A172 (cell line): ENCODE data around the gene ABTB2. TPM values are rescaled to one million over a fixed set of nuclear protein-coding genes. Genes with fewer than 3 reads are reported as not detected.

ENCODE experiments used
- DNase-seq: peaks from one replicate; pipeline ENCODE4 v3.0.0-alpha.2; 2015; ENCODE audit warnings: low spot score
- total RNA-seq: library from RNA; depleted of rRNA; stranded (reverse); fragments of >200 nt; shearing (Covaris generic); gene quantifications from 2 replicates; pipeline ENCODE4 v1.2.3, GENCODE V29; 2014

Gene ABTB2
- total RNA-seq, 1 experiment from 2014 or later: 0.93 TPM

DNA sequence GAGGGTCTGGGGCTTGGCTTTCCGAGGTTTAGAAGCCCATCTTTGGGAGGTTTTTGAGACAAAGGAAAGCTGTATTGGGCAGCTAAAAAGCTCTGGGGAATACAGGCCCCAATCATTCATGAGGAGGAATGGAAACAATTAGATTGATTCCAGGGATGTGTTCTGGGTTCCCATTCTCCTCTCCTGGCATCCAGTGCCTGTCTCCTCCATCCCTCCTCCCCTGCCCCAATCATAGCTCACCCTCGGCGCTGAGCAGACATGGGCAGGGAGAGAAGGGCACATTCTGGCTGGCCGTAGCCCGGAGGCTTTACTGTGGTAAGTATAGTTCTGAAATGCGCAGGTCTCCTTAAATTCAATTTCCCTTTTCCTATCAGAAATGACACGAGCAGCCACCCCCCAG, 42.4 kb downstream of the ABTB2 start:
- DNase-seq: no peak

DNA sequence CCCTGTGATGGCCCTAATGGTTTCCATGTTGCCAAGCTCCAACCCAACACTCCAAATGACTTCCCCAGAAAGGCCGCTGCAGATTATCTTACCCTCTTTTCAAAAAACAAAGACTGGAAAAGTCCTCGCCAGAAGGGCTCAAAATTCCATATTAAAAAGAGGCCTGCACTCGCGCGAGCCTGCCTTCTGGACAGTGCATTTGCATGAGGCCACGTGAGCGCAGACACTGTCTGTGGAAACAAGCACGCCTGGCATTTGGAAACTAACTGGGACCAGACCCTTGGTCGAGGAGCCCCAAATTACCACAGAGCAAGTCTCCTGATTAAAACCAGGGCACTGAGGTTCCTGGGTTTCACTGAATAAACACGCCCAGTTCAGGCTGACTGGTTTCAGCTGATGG, 42.9 kb downstream of the ABTB2 start:
- DNase-seq: no peak

DNA sequence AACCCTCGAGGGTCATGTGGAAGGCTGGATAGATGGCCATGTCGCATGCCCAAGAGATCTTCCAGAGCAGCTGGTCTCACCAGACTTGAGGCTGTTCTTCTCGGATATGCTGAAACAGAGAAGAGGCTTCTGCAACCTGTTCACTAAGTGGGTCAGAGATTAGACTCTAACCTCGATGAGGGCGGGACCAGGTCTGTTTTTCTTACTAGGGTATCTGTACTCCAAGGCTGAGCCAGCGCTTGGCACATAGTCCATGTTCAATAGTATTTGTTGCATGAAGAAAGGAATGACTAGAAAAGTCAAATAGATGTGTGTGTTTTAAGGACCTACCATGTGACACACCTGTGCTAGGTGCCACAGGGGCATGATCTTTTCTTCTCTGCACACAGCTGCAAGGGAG, 43.6 kb downstream of the ABTB2 start:
- DNase-seq: no peak

DNA sequence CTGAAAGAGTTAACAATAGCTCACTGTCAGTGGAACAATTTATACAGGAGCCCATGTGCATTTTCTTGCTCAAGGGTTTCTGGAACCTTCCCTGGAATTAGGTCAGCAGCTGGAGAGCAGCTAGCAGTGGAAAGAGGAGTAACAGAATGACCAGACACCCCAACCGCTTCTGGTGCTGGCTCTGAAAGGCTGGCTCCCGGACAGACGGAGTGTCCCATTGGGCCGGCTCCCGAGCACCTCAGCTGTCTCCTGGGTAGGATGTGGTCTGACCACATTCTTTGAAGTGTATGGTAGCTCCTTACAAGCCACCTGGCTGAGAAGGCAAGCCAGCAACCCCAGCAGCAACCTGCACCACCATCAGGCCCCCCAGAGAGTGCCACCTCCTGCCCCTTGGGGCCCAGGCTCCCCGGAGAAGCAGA, 44.7 kb downstream of the ABTB2 start:
- DNase-seq: no peak

DNA sequence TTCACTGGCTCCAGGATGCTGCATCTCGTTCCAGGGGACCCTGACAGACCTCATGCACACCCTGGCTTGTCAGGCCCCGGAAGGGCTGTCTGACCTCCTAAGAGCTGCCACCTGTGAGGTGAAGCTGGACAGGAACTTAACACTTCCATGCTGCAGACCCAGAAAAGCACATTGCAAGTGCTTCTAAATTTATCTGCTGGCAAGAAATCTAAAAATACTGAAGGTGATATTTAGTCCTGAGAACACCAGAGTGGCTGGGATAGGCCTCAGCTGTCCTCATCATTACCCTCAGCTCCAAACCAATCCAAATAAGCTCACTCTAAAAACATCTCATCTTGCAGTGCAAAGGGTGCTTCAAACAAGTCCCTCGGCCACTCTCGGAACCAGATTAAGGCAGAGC, 46.7 kb downstream of the ABTB2 start:
- no peak for DNase-seq

DNA sequence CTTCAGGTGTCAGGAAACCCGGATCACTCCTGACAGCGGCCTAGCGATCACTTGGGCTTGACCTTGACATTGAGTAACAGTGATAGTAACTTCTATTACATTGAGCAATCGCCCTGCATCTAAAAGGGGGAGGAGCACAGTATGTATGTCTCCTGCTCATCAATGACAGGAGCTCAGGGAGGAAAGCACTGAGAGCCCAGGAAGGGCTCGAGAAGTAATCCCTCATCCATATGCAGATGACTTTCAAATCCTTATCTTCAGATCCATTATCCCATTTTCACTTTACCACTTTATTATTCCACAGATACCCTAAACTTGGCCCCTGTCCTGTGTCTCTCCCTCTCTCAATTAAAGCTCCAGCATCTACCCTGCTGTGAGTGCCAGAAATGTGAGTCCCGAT, 47.8 kb downstream of the ABTB2 start:
- no peak for DNase-seq

DNA sequence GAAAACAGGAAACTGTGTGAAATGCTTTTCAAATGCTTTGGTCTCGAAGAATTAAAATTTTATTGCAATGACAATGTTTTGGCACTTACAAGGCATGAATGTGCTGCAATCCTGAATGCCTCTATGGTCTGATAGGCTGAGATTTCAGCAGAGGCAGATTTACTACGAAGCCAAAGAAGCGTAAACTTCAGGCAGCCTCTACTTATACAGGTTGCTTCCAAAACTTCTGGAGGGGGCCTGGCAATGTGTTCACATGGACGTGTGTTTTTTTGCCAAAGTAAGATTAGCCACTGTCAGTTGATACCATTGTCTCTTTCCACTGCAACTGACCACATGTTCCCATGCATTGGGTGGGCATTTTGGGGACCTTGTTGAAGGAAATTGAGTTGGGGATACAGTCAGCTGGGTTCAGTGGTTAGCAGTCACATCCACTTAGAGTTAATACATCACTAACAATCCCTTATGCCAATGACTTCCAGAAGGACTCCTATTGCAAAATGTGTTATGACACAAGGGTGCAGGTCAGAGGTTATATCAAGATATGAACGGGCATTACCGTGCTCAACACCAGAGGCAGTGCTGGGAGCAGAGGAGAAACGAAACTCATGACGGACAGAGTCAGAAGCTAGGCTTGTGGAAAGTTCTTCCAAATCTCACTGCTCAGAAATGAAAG, 48.8 kb downstream of the ABTB2 start:
- no peak for DNase-seq

DNA sequence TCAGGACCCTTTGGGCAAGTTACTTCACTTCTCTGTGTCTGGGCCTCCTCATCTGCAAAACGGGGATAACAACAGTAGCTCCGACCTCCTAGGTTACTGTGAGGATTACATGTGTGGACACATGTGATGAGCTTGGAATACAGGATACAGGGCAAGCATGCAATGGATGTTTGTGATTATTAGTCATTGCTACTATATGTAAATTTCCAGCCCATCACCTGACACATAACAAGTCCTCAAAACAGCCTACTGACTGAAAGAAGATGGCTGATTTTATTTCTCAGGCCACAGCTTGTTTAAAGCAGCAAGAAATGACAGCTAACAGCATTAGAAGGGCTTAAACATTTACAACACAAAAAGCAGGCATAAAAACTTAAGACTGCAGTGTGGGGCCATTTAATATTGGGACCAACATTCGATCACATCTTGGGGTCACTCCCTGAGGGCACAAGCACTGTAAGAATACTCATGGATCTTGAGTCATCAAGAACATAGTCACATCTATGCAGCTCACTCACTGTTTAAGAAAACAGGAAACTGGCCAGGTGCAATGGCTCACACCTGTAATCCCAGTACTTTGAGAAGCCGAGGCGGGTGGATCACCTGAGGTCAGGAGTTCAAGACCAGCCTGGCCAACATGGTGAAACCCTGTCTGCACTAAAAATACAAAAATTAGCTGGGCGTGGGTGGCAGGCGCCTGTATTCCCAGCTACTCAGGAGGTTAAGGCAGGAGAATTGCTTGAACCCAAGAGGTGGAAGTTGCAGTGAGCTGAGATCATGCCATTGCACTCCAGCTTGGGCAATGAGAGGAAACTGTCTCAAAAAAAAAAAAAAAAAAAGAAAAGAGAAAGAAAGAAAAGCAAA, 49.5 kb downstream of the ABTB2 start:
- DNase-seq: no peak

DNA sequence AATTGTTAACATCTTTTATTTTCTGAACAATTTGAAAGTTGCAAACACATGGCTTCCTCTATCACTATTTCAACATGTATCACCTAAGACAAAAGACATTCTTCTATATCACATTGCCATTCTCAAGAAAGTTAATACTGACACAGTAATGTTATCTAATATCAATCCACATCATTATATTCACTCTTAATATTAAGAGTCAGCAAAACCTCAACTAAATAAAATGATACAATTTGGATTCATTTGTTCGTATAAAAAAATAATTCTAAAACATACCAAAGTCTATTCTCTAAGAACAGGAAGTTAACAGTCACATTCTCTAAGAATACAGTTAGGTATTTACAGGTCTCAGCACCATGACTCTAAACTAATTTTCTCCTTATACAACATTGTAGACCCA, 52.0 kb downstream of the ABTB2 start:
- DNase-seq: no peak

DNA sequence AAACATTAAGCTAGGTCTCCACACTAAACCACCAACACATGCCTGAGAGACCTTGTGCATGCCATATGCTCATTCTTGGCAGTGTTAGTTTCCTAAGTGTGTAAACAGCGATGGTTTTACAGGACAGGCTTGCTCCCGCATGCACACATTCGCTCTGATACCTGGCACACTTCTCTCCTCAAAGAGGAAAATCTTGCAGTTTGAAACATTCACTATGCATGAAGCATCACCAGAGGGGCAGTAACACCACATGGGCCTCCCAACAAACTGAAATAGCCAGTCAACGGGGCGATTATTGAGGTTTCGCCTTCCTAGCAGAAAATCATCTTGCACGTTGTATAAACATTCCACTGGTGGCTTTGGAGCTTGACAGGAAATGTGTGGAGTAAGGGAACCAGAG, 52.6 kb downstream of the ABTB2 start:
- DNase-seq: no peak

DNA sequence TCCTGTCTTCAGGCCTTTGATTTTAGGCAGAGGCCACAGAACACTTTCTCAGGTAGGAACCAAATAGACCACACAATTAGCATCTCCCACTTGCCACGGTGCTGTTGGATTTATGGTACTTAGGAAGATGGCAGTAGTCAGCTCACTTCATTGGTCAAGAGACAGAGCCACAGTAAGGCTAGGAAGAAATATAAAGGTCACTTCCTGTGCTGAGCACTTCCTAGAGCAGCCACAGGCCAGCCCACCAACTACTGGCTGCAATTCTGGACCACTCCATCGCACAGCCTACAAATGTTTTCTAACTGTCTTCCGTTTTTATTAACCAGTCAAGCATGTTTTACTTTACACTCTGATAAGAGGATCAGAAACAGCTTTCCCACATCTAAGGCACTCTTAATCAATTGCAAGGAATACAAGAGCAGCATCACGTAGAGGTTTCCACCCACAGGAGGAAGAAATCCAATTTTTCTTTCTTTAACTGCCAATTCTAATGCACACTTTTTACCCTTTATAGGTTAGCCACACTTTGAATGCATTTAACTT, 54.7 kb downstream of the ABTB2 start:
- no peak for DNase-seq

DNA sequence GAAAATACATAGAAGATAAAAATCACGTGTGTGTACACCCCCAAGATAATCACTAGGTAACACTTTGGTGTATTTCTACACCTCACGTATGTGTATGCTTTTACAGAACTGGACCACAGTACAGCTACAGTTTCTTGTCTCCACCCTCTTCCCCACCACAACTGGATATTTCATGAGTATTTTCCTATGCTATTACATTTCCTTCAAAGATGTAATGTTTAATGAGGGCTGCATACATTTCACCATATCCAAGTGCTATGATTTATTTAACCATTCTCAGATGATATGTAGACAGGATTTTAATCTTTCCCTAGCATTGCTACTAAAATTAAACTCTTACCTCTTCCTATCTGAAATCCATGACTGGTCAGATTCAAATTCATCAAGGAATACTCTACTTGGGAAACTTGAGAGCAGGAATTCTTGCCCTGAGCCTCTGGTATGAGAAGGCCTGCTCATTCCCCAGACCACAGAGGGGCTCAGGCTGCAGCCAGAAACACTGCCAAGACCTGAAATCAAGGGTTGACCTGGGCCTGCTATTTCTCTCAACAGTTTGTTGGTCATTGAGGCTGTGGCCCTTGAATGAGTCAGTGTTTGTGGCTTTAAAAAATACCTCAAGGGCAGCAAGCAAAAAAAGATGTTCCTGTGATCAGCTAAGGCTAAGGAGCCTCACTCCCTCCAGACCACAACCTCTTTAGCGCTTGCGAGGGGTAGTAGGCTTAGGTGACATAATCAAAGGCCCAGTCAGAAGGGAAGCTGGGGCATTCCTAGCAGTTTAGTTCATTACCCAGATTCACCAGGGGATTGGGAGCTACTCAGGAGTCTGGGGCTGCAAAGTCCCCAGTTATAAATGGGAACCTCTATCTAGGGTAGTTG, 55.5 kb downstream of the ABTB2 start:
- DNase-seq: peak; percentile 96

DNA sequence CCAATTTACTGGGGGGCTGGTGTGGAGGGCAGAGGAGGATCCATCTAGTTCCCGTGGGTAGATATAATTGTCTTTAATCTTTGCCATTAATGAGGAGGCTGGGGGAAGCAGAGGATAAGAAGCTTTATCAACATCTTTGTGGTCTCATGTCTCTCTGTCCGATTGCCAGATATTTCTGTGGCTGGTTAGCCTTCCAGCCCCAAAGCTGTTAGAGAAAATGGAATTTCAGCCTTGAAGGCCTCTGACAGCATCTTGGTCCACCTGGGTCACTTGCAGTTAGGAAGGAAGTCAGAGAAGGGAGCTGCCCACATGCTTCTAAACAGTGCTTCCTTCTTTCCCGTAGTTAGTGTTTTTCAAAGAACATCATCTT, 56.9 kb downstream of the ABTB2 start:
- no peak for DNase-seq

DNA sequence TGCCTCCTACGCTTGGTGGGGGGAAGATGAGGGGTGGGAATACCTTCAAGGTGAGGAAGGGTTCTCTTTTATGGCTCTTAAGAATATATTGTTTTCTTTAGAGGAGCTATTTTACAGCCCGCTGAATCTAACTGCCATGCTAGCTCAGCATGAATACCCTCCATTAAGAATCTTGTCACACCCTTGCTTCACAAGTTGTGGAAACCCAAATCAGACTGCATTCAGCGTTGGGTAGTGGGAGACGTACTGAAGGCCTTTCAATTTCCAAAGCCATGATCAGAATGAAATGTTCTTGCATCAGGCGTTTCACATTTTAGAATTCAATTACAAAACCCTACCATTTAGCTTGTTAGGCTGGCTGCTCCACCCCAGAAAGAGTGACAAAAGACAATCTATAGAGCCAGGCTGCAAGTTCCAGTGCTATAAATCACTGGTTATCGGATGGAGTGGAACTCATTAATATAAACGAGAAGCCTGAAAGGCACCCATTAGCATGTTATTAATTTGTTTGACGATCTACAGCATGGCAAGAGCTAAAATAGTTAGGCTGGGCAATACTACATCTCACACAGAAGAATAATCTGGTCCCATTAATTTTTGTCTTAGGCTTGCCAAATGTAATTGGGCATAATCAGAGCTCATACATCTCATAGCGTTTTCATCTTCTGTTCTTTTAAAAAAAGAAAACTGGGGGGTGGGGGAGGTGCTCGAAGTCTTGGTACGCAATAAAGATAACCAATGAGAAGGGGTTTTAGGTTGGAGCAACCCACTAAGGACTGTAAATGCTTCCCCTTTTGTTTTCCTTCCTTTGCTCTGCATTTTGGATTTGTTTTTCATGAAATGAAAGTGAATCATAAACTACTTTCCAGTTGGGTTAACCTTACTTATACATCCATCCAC, 57.5 kb downstream of the ABTB2 start:
- DNase-seq: no peak

DNA sequence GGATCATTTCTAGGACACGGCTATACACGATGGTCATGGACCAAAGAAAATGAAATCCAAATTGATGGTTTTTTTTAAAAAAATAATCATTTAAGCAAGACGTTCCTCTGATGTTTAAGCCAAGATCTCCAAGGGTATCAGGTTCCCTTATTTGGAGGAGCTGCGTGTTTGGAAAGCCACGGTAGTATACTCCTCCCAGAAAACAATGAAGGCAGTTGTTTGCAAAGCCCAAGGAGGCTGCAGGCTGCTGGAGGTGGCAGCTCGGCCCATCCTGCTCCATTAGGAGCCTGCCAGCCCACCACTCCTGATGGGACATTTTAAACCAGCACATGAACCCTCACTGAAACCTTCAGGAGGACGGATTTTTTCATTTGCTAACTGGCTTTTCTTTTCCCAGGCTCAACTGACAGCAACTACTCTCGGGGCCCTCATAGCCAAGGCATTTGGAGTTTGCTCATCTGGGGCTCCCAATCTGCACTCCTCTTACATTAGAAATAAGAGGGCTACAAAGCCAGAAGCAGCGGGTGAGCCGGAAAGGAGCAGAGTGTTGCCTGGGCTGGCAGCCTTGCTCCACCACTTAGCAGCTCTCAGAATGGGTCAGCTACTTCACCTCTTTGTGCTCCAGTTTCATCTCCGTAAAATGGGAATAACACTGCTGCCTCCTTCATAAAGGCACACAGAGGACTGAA, 58.4 kb downstream of the ABTB2 start:
- no peak for DNase-seq

DNA sequence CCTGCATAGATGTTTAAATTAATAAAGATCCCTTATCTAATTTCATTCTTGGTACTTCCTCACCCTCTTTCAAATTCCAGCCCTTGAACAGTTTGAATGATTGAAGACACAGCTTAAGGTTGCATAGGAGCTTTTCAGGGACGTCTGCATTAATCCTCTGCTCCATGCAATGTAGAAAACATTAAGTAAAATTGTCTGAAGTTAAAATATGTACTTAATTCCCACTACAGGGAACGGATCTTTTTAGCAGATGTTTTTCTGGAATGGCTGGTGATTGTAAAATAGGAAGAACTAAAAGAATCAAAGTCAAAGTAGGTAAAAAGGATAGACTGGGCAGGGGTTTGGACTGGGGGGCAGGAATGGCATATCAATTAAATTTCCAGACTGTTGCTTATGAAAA, 58.9 kb downstream of the ABTB2 start:
- DNase-seq: no peak

DNA sequence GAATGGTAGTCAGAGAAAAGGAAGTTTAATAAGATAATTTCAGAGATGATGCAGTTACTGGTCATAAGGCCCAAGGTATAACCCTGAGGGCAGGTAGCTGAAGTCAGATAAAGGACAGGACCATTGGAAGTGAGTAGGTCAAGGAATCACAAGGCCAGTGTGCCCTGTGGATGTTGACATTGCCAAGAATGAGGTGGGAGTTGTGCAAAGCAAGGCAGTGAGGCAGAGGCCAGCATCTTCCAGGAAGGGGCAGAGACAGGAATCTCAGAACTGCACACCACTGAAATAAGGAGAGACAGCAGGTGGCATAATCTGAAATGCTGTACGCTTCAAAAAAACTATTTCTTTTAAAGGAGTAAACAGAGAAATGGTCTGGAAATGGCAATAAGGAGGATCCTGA, 61.4 kb downstream of the ABTB2 start:
- DNase-seq: no peak

DNA sequence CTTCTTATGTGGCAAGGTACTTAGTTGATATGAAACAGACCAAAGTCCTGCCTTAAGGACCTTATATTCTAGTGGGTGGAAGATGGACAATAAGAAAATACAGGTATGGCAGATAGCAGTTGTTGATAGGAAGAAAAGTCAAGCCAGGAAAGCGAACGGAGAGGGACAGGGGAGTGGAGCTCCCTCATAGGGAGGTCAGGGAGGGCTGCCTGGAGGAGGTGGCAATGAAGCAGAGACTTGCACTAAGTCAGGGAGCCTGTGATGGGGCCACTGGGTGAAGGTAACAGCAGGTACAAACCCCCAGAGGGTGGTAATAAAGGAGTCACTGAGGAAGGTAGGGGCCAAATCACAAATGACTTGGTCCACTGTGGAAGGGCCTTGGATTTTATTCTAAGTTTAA, 65.3 kb downstream of the ABTB2 start:
- no peak for DNase-seq

DNA sequence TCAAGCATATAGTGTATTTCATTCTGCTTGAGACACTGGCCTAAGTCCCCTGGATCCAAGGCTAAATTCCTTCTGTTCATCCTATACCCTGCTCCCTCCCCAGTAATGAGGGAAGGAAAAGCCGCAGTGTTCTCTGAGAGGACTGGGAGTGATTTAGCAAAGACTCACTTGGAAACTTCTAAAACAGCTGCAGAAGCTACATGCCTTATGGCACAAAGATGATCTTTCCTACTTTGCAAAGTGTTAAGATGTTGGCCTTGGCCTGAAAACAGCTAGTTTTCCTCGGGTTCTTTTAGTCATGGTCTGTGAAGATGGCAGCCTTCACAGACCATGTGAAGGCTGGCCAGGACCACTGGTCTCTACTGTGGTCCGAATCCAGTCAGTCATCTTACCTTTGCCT, 65.7 kb downstream of the ABTB2 start:
- DNase-seq: no peak

DNA sequence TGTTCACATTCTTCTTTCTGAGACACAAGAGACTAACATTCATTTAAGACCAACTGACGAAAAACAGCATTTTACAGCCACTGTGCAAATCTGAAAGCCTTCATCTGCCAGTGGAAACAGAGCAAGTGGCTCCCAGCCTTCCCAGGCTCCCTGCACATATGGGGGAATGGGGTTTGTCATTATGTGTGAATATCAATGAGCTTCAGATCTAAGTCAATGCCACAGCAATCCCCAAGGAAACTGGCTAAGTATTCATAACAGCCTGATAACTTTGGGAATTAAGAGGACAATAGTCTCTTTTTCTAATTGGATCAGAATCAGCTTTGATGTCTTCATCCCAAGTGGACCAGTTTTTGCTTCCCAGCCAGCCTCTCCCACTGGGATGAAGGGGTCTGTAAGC, 66.9 kb downstream of the ABTB2 start:
- DNase-seq: no peak

DNA sequence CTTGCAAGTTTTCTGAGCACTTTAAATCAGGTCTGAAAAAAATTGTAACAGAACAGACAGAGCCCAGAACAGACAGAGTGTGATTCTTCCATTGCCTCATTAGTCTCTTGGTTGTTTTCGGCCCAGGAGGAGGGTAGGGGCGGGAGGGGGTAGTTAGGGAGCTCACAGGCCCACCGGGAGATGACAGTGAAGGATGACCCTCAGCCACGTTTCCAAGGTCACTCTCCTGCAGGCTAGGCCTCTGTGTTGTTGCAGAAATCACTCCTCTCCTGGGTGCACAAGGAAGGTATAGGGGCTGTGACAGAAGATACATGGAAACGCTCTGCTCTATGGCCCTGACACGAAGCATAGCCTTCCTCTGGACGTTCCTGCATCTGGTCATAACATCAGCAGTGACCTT, 69.3 kb downstream of the ABTB2 start:
- no peak for DNase-seq
